ENCODE data around the gene ZNF41.
"Not testable (repeated sequence)": the region's sequence is repeated elsewhere in the genome, so short reads cannot be mapped to it uniquely, and the experiment has no call there.

Gene ZNF41

GRCh38 chrX:47482512-47483305 is at the start of gene ZNF41:
ZNF41 (minus strand) TSS chrX:47483222; CDS start chrX:47467481, 15,741 bp downstream.
- DNase-seq = peak; percentile 71 to 76

- no peak for DNase-seq
Measured at GRCh38 chrX:47530049-47530448, 47.0 kb upstream of the ZNF41 start.

- no peak for DNase-seq
Measured at GRCh38 chrX:47529548-47529947, 46.5 kb upstream of the ZNF41 start.

GRCh38 chrX:47523713-47524166 is 40.7 kb upstream of the ZNF41 start:
- no peak for DNase-seq

- DNase-seq = peak; percentile 69 to 80
Measured at GRCh38 chrX:47523297-47523696, 40.3 kb upstream of the ZNF41 start.

GRCh38 chrX:47518144-47518543 is 35.1 kb upstream of the ZNF41 start:
- no peak for DNase-seq

GRCh38 chrX:47515941-47516665 is 33.1 kb upstream of the ZNF41 start:
- no peak for DNase-seq

GRCh38 chrX:47514533-47515235 is 31.7 kb upstream of the ZNF41 start:
- no peak for DNase-seq

- not testable (repeated sequence) for DNase-seq
Measured at GRCh38 chrX:47513034-47513965, 30.3 kb upstream of the ZNF41 start.

- DNase-seq = not testable (repeated sequence)
Measured at GRCh38 chrX:47512383-47512782, 29.4 kb upstream of the ZNF41 start.

GRCh38 chrX:47507153-47507867 is 24.3 kb upstream of the ZNF41 start:
- DNase-seq = no peak

GRCh38 chrX:47503151-47503550 is 20.1 kb upstream of the ZNF41 start:
- DNase-seq = no peak

GRCh38 chrX:47502316-47503125 is 19.5 kb upstream of the ZNF41 start:
- no peak for DNase-seq

GRCh38 chrX:47501226-47502074 is 18.4 kb upstream of the ZNF41 start:
- DNase-seq = no peak

- DNase-seq = no peak
Measured at GRCh38 chrX:47500554-47500953, 17.5 kb upstream of the ZNF41 start.

- DNase-seq = no peak
Measured at GRCh38 chrX:47499293-47499692, 16.3 kb upstream of the ZNF41 start.

- no peak for DNase-seq
Measured at GRCh38 chrX:47498411-47498810, 15.4 kb upstream of the ZNF41 start.

GRCh38 chrX:47497271-47497888 is 14.4 kb upstream of the ZNF41 start:
- DNase-seq = no peak

GRCh38 chrX:47492133-47492532 is 9.1 kb upstream of the ZNF41 start:
- DNase-seq = not testable (repeated sequence)
